Neural crest cell (in vitro differentiated cells): ENCODE measurements around the gene LRRC74A. TPM values are rescaled to one million over a fixed set of nuclear protein-coding genes. Genes with fewer than 3 reads are reported as not detected.
"Not testable (repeated sequence)": the region's sequence is repeated elsewhere in the genome, so short reads cannot be mapped to it uniquely, and the experiment has no call there.

ENCODE experiments used
- DNase-seq: peaks from one replicate; pipeline ENCODE4 v3.0.0; 2021; ENCODE audit warnings: low read depth, mixed read lengths, low spot score
- H3K27ac Mint-ChIP-seq: one replicate; pipeline ENCODE4 v1.8.0; 2021; ENCODE audit warnings: mild to moderate bottlenecking, mixed read lengths; ENCODE audit not compliant: unreplicated experiment
- H3K27me3 Mint-ChIP-seq: 2 replicates; pipeline ENCODE4 v1.8.0; 2021; ENCODE audit warnings: low read depth, mild to moderate bottlenecking, mixed read lengths
- H3K36me3 Mint-ChIP-seq: 2 replicates; pipeline ENCODE4 v1.8.0; 2021; ENCODE audit warnings: low read depth, mild to moderate bottlenecking, mixed read lengths
- H3K4me1 Mint-ChIP-seq: 2 replicates; pipeline ENCODE4 v1.8.0; 2021; ENCODE audit warnings: mixed read lengths
- H3K4me3 Mint-ChIP-seq: one replicate; pipeline ENCODE4 v1.8.0; 2021; ENCODE audit warnings: mild to moderate bottlenecking, mixed read lengths
- H3K9me3 Mint-ChIP-seq: 2 replicates; pipeline ENCODE4 v1.8.0; 2021; ENCODE audit warnings: mixed read lengths
- CTCF ChIP-seq: fragments of 200-600 bp; sonication (generic); conservative IDR thresholded peaks from 2 replicates; pipeline ENCODE4 v1.5.0; 2021; ENCODE audit warnings: antibody characterized with exemption, mild to moderate bottlenecking
- total RNA-seq: library from RNA; stranded (reverse); gene quantifications from 2 replicates; pipeline ENCODE4 v1.2.1, GENCODE V29; 2021

The LRRC74A gene
- total RNA-seq, 1 donor from 2014 or later = not detected

- no peaks in the 10 kb centered on the region for H3K27me3 Mint-ChIP-seq
- H3K4me3 Mint-ChIP-seq = no peak overlapping the region
- no peak for TF ChIP-seq CTCF
- no peak for DNase-seq
- H3K27ac Mint-ChIP-seq = no peak overlapping the region
- no peaks in the 10 kb centered on the region for H3K9me3 Mint-ChIP-seq
- H3K36me3 Mint-ChIP-seq = no peaks in the 10 kb centered on the region
- H3K4me1 Mint-ChIP-seq = no peaks in the 10 kb centered on the region
Observed at GRCh38 chr14:76883447-76883846, 57.2 kb downstream of the LRRC74A start.

GRCh38 chr14:76884394-76884793 lies 58.2 kb downstream of the LRRC74A start:
- Mint-ChIP-seq H3K27ac (no peak overlapping the region), H3K4me1 (no peaks in the 10 kb centered on the region), H3K4me3 (no peak overlapping the region), H3K9me3 (no peaks in the 10 kb centered on the region), H3K27me3 (no peaks in the 10 kb centered on the region), H3K36me3 (no peaks in the 10 kb centered on the region)
- TF ChIP-seq CTCF = no peak
- no peak for DNase-seq

GRCh38 chr14:76884853-76885276 lies 58.7 kb downstream of the LRRC74A start:
- DNase-seq = no peak
- Mint-ChIP-seq H3K27me3 (no peaks in the 10 kb centered on the region), H3K4me1 (no peaks in the 10 kb centered on the region), H3K4me3 (no peak overlapping the region), H3K36me3 (no peaks in the 10 kb centered on the region), H3K27ac (no peak overlapping the region), H3K9me3 (no peaks in the 10 kb centered on the region)
- TF ChIP-seq CTCF = no peak

- Mint-ChIP-seq H3K4me3 (no peak overlapping the region), H3K36me3 (no peaks in the 10 kb centered on the region), H3K9me3 (no peaks in the 10 kb centered on the region), H3K27ac (no peak overlapping the region), H3K27me3 (no peaks in the 10 kb centered on the region), H3K4me1 (no peaks in the 10 kb centered on the region)
- TF ChIP-seq CTCF = no peak
- no peak for DNase-seq
Observed at GRCh38 chr14:76887191-76887590, 61.0 kb downstream of the LRRC74A start.

GRCh38 chr14:76891391-76891790 lies 65.2 kb downstream of the LRRC74A start:
- H3K4me3 Mint-ChIP-seq = no peak overlapping the region
- no peak for TF ChIP-seq CTCF
- no peaks in the 10 kb centered on the region for H3K27me3 Mint-ChIP-seq
- DNase-seq = no peak
- H3K4me1 Mint-ChIP-seq = no peaks in the 10 kb centered on the region
- H3K36me3 Mint-ChIP-seq = peaks cover 2% of the 10 kb centered on the region
- peaks cover 6% of the 10 kb centered on the region for H3K9me3 Mint-ChIP-seq
- H3K27ac Mint-ChIP-seq = no peak overlapping the region

DNA sequence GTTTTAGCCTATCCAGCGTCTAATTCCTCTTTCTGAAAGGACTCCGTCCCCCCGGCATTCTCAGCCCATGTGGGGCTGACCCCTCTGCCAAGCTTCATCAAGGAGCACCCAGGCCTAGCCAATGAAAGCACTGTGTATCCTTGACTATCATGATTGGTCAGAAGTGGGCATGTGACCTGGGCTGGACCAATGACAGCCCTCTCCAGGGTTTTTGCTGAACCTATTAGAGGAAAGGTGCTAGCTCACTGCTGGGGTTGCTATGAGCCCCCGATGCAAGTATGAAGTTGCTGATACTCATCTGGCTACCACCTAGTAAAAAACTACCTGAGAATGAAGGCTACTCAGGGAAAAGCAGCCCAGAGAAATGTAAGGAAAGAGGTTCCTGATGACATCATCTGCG lies 68.1 kb downstream of the LRRC74A start:
- Mint-ChIP-seq H3K36me3 (peaks cover 2% of the 10 kb centered on the region), H3K4me1 (peaks cover 4% of the 10 kb centered on the region), H3K27ac (no peak overlapping the region), H3K4me3 (no peak overlapping the region), H3K27me3 (no peaks in the 10 kb centered on the region), H3K9me3 (peaks cover 6% of the 10 kb centered on the region)
- no peak for TF ChIP-seq CTCF
- no peak for DNase-seq

DNA sequence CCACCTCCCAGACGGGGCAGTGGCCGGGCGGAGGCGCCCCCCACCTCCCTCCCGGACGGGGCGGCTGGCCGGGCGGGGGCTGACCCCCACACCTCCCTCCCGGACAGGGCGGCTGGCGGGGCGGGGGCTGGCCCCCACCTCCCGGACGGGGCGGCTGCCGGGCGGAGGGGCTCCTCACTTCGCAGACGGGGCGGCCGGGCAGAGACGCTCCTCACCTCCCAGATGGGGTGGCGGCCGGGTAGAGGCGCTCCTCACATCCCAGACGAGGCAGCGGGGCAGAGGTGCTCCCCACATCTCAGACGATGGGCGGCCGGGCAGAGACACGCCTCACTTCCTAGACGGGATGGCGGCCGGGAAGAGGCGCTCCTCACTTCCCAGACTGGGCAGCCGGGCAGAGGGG lies 71.8 kb downstream of the LRRC74A start:
- DNase-seq, H3K9me3 Mint-ChIP-seq, H3K4me3 Mint-ChIP-seq, H3K27me3 Mint-ChIP-seq, H3K27ac Mint-ChIP-seq, H3K36me3 Mint-ChIP-seq: not testable (repeated sequence)
- peaks cover 25% of the 10 kb centered on the region for H3K4me1 Mint-ChIP-seq
